ENCODE data around the gene MCRS1.

MCRS1 gene

DNA sequence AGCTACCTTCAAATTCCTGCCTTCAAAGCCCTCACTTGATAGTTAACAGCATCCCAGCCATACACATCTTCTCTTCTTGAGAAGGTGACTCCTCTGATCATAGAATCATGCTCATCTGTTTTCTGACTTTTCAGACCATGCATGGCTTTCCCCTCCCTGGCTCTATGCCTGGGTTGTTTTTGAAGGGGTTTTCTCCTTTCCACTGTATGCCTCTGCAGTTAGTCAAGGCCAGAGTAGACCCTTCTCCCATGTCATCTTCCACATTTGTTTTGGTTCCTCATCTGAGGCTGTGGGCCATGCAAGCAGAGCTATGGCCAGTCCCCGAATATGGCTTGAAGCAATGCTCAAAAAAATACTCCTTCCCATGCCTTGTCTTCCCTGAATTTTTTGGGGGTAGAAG lies 14.3 kb upstream of the MCRS1 start:
- no peak for DNase-seq

- peak; percentile 57 for DNase-seq
Observed at GRCh38 chr12:49580572-49581535, 12.9 kb upstream of the MCRS1 start.

DNA sequence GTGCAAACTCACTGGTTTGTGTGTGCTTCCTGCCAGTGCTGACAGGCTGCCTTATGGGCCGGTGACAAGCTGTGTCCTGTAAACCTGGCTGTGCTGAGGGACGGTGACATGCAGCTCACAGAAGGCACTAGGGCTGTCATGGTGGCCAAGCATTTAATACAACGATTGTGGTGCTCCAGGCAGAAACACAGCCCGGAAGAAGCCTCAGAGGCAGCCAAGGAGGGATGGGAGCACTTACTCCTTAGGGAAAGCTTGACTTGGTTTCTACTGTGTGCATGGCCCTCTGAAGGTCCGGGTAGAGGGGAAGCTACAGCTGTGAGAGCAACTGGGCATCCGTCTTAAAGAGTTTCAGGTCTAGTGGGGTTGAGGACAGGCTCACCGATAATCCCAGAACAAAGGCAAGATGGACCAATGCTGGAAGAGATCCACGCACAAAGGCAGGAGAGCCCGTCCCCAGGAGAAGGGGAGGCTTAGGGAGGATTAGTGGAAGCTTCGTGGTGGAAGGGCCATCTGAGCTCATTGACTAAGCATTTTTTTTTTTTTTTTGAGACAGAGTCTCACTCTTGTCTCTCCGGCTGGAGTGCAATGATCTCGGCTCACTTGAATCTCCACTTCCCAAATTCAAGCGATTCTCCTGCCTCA lies 10.7 kb upstream of the MCRS1 start:
- no peak for DNase-seq

DNA sequence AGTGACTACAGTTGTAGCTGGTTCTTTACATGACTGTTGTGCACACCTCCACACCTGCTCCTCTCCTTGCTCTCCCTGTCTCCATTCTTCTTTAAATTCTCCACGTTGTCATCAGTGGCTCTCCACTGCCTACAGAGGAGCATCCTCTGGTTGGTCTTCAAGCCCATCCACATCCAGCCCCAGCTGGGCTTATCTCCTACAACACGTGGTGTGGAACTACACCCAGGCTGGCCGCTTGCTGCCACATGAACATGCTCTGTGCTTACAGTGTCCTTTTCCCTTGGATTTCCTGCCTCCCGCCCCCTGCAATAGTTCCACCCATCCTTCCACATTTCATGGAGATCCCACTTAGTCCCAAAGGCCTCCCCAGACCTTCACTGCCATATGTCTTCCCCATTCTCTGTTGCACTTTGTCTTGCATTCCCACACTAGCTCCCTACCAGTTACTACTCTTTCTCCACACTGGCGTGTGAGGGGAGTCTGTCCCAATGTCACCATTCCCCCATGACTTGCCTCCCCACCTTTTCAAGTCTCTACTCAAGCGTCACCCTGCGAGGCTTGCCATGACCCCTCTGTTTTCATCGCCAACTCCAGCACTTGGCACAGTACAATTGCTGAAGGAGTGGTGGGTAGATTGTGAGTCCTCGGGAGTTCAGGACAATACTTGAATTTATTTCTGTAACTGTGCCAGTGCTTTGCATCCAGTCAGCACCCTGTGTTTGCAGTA lies 9.8 kb upstream of the MCRS1 start:
- no peak for DNase-seq

DNA sequence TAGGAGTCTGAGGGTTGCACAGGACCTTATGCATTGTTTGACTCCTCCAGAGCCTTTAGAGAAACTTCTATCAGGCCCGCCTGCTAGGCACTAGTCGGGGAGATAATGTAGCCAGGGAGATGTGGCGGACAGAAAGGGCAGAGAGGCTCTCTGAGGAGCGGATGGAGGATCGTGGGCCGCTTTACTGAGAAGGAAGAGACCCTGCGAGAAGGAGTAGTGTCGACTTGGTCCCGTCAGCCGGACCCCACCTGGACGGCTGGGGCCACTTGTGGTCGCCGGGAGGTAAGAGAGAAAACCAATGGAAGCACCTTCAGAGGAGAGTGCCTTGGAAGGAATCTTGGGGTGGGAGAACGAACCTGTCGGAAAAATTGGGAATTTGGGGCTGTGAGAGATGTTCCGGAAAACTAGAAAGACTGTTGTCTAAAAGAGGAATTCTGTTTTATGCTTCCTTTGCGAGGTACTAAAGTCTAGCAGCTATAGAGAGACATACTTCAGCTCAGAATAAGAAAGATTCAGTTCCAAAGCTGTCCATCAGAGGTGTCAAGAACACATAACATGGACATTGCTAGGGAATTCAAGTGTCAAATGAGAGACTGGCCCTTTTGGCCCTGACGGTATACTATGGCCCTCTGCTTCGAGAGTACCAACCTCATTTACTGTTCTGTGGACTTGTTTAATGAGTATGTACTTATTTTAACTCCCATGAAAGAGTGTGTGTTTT lies 660 bp upstream of the MCRS1 start:
- DNase-seq = no peak

DNA sequence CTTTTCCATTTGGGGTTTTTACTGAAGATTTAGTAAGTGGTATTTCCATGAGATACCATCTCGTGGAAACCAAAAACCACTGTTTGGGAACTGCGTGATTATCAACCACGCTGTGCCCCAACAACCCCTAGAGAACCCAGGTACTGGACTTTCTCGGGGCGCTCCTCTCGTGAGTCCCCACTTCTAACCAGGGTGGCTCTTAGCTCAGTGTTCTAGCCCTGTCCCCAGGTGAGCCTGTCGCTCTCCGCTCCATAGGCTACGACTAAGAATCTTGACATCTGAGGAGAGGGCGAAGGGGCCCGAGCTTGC lies 686 bp downstream of the MCRS1 start:
- no peak for DNase-seq

DNA sequence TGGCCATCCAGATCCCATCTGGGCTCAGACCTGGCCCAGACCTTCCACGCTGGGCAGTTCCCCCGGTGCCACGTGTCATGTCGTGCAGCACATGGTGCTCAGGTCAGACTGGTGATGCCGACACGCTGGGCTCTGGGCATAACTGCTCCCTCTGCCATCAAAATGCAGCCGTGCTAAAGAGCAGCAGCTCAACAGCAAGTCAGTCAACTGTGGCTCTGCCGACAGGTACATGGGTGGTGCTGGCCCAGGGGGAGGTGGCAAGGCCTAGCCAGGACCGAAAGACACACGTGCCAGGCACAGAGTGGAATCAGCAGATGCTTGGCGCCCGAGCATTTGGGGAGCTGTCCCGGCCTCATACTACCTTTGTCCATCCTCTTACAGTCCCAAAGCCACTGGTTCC lies 1.6 kb downstream of the MCRS1 start:
- DNase-seq = no peak

GRCh38 chr12:49565406-49566265 lies 2.3 kb downstream of the MCRS1 start:
- no peak for DNase-seq

DNA sequence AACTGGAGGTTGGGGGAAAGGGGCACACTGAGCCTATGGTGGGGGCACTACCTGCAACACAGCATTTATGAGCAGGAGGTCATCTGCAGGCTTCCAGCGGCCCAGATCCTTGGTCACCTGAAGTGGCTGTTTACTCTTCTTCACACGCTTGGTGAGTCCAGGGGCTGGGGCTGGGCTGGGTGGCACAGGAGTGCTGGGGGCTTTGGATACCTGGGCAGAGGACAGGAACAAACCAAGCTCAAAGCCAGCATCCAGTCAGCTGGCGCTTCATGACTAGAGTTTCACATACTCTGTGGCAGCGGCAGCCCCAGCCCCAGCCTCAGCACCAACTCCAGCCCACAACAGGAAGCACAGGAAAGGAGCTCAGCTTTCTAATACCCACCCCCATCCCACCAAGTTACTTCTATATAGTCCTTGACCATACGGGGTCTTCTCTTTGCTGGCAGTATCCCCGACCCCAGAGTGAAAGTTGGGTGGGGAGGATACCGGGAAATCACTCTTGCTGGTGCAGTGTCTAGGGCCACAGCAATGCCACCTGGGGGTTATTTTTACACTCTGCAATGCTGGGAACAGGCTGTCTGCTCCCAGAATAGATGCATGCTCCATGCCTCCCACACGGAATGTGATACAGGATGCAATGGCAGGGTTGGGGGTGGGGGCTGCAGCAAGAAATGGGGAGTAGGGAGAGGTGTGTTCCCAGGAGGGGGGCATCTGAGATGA lies 3.1 kb downstream of the MCRS1 start:
- DNase-seq = no peak

DNA sequence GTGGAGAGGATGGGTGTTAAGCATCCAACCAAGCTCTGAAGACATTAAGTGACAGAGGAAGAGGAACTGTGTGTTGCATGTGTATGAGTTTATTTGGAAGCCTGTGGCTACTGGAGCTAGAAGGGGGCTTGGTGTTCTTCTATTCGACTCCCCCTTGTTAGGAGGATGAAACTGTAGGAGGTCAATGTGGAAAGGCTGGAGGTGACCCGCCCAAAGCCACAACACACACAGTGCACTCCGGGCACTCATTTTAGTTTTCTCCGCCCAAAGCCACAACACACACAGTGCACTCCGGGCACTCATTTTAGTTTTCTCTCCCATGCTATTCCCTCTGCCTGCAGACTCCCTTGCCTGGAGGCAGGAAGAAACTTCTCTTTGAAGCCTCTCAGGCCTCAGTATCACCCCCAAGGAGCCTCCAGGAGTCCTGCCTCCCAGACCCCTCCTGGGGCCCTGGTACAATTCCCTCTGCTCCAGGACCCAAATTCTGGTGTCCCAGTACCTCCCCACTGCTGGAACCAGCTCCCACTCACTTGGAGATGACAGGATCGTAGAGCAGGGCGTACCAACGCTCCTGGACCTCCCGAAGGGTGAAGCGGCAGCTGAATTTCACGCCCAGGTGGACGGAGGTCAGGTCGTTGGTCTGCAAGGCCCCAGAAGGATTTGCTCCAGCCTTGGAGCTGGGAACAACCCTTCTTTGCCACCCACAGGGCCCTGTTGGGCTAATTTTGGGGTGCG lies 3.8 kb downstream of the MCRS1 start:
- no peak for DNase-seq

DNA sequence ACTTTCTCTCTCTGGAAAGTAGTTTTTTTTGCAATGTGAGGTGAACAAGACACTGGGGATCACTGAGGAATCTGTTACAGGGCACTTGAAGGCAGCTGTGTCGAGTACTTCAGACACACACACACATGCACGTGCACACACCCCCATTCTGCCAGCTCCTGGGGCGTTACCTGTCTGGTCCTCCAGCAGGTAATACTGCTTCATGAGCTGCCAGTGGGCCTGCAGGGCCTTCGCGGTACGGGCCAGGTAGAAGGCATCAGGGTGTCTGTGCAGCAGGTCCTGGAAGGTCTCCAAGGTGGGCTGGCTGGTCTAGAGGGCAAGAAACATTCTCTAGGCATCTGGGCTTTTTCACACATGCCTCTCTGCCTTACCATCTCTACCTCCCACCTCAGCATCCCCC lies 5.1 kb downstream of the MCRS1 start:
- DNase-seq = no peak

GRCh38 chr12:49562233-49562632 lies 5.7 kb downstream of the MCRS1 start:
- no peak for DNase-seq

DNA sequence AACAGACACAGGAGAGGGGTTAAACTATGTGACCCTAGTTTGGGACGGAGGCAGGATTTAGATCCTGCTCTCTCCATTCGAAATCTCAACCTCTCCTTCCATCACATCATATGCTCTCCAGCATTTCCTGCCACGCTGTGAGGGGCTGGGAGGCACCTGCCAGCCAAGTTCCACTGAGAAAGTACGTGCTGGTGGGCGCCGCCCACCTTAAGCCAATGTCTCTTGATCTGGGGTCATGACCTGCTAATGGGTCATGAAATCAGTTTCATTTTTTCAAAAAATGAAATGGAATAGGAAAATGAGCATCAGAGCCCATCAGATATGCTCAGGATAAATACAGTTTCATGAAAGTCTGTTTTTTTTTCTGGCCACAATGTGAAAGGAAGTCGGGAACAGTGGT lies 7.2 kb downstream of the MCRS1 start:
- DNase-seq = no peak

DNA sequence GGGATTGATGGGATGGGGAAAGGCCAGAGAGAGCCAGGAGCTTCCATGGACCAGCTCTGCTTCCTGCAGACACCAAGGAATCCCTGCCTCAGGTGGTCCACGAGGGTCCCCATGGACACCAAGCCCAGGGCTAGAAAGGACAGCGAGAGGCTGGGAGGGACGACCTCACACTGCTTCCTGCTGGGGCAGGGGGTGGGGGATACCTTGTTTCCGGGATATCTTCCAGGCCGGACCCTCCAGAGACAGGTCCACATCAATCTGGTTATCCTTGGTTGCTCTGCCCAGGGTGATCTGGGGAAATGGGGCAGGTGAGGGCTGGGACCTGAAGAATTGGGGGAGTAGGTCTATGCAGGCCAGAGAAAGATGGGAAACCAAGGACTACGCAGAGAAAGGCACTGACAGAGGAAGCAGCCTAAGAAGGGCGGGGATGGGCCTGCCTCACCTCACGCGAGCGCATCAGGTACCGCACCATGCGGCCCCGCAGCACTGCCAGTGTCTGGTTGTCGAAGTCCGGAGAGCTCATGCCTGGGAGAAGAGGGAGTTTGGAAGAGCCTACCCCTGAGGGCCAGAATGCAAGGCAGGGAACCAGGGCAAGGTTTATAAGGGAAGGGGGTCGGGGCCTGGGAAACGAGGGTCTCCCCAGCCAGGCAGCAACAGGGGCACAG lies 8.8 kb downstream of the MCRS1 start:
- DNase-seq = no peak

DNA sequence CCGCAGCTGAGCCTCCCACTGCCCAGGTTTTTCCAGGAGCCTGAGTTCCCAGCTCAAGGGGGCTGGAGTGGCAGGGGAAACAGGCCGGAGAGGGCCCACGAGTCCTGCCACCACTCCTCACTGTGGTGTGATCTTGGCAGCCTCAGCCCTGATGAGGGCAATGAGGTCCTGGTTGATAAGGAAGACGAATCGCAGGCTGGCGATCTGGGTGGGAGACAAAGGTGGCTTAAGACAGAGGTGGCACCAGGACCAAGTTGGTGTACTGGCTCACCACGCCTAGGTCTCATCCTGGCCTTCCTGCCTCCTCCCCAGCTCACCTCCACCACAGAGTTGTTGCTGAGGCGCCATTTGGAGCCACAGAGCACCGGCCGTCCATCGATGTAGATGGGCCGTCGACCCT lies 9.4 kb downstream of the MCRS1 start:
- no peak for DNase-seq

DNA sequence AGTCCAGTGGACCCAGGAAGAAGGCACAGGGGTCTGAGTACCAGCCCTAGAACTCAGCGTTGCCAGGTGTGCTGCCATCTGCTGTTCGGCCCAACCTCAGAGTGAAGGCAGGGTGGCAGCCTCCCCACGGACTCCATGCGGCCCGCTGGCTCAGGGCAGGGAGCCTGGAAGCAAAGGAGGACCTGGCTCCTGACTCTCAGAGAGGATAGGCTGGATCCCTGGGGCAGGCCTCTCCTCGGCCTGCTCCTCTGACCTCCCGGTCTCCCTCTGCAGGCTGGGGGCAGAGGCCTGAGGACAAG lies 10.1 kb downstream of the MCRS1 start:
- no peak for DNase-seq

DNA sequence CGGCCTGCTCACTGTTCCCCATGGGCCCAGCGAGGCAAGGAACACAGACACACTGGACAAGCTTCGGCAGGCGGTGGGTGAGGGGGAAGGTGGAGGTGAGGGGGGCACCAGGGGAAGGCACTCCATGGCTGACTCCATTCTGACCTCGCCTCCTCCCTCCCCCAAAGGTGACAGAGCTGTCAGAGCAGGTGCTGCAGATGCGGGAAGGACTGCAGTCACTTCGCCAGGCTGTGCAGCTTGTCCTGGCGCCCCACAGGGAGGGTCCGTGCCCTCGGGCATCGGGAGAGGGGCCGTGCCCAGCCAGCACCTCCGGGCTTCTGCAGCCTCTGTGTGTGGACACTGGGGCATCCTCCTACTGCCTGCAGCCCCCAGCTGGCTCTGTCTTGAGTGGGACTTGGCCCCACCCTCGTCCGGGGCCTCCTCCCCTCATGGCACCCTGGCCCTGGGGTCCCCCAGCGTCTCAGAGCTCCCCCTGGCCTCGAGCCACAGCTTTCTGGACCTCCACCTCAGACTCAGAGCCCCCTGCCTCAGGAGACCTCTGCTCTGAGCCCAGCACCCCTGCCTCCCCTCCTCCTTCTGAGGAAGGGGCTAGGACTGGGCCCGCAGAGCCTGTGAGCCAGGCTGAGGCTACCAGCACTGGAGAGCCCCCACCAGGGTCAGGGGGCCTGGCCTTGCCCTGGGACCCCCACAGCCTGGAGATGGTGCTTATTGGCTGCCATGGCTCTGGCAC lies 10.6 kb downstream of the MCRS1 start:
- no peak for DNase-seq

DNA sequence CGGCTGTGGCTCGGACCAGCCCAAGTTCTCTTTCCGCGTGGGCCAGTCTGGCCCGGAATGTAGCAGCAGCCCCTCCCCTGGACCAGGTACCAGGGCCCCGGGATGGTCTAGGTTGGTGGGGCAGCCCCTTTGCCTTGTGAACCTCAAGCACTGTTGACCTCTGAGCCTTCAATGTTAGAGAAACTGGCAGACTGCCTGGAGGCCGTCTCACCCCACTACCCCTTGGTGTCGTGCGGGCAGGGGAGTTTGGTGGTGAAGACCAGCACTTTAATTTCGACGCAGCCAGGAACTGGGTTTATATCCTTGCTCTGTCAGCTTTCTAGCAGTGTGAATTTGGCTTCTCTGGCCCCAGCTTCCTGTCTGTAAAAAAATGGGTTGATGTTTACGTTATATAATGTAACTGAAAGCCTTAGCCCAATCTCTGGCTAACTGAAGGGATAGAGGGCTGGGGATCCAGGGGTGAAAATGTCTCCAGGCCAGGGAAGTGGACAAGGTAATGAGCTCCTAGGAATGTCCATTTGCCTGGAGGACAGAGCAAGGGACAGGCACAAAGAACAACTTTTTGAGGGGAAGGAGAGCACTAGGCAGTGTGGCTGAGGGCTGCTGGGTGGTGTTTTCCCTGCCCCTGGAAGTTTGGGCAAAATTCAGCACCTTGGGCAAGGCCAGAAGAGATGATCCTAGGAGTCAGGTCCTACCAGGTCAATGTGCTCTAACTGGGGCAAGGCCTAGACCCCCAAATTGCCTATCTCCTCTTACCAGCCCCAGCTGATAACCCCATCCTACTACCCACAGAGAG lies 11.4 kb downstream of the MCRS1 start:
- DNase-seq = no peak
